SK-MEL-5 (cell line): Measurements from ENCODE around the gene PHYHD1. TPM values are rescaled to one million over a fixed set of nuclear protein-coding genes. Genes with fewer than 3 reads are reported as not detected.

Experiments used
- DNase-seq: peaks from one replicate; pipeline ENCODE4 v3.0.0-alpha.2; 2016; ENCODE audit warnings: low read depth, low spot score
- in situ Hi-C: cut with HindIII; loops from 2 replicates; pipeline ENCODE4 v1.10.0; 2016; ENCODE audit warnings: low sequenced_read_pairs, high pct_unique_total_duplicates, low pct_unique_long_range_greater_than_20kb
- polyA plus RNA-seq, 2 experiments: library from polyadenylated mRNA; depleted of rRNA; stranded (reverse); fragments of >200 nt; gene quantifications; 2 replicates each; pipeline ENCODE4 v1.2.3, GENCODE V29; 2015
- total RNA-seq: library from RNA; depleted of rRNA; stranded (reverse); fragments of >200 nt; shearing (Covaris generic); gene quantifications from 2 replicates; pipeline ENCODE4 v1.2.3, GENCODE V29; 2014; rRNA removed

The PHYHD1 gene
- total RNA-seq = 4.5 and 5.2 TPM in 2 replicates
- 3.0 and 14.1 TPM in 2 replicates for polyA plus RNA-seq (2015; cell fraction: cytosol; rRNA removed)
- polyA plus RNA-seq (2015; cell fraction: nucleus; rRNA removed) = 5.5 and 22.0 TPM in 2 replicates

DNA sequence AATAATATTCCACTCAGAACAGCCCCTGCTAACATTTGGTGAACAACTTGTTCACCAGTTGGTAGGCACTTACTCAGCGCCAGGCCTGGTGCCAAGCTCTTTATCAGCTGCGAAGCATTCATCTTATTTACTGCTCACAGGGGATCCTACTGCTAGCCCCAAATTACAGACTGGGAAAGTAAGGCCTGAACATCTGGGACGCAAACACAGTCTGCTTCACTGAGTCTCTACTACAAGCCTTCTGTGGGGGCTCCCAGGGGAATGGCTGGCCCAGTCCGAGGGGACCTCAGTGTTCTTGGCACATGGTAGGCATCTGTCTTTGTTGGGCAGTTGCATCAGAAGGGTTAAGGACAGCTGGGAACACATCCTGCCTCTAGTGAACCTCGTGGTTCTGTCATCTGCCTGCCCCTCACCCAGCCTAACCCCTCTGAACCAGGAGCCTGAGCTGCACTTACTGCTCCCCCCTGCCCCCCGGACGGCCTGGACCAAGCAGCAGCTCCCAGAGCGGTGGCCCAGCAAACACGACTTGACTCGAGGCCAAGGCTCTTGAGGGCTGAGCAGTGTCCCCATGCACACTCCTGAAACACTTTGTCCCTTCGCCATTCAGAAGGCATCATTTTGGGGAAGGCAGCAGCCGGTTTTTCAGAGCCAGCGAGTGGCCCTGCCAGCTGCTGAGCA lies at the start of gene PHYHD1:
Gene PHYHD1, plus strand, starts transcription at position 602 of the 678 bp plus-strand sequence. CDS start 1,342 bp downstream, outside the sequence.
- in situ Hi-C loops = no loop called here
- DNase-seq = peak; percentile 18

DNA sequence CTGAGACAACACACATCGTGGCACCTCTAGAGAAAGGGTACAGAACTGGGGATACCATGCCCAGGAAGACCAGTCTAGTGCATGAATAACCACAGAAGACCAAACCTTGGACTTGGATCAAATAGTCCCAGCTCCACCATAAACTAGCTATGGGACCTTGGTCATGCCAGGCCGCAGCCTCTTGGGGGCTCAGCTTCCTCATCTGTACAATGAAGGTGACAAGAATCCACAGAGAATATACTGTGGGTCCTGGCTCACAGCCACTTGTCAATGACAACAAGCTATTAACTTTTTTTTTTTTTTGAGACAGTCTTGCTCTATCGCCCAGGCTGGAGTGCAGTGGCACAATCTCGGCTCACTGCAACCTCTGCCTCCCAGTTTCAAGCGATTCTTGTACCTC lies 42.9 kb upstream of the PHYHD1 start:
- in situ Hi-C loops = no loop called here
- no peak for DNase-seq

DNA sequence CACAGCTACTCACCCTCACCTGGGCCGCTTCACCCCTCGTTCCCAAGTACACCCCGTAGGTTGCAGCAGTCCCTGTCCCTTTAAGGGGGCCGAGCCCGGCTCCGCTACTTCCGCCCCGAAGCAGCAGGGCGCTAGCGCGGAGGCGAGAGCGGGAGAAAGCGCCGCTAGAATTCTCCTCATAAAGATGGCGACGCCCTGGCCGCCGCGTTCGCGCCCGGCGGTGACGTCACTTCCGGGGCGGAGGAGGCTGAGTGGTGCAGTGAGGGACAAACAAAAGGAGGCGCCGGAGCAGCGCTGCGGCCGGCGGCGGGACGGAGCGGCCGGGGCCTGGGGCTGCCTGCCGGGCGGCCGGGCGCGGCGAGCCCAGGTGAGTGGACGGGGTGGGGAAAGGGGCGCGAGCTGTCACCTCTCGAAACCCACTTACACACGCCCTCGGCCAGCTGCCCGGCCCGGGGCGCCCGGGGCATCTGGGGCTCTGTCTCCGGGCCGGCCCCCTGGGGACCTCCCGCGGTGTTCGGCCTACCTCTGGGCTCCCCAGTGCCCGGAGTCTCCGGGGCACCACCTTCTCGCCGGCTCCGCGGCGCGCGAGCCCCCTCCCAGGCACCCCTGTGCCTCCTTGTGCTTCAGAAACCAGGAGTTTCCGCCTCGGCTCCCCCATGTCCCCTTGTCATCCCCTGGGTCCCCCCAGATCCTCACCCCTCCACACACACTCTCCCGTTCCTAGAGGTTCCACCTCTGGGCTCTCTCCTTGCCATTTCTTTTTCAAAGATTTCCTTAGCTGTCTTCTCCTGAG lies 38.7 kb upstream of the PHYHD1 start, which contains the start of the genes KYAT1 and LRRC8A:
Gene KYAT1, minus strand, starts transcription at position 67 of the 793 bp plus-strand sequence. CDS start 36,545 bp downstream, outside the sequence.
Gene LRRC8A, plus strand, starts transcription at position 250 of the 793 bp plus-strand sequence. CDS start 25,032 bp downstream, outside the sequence.
- in situ Hi-C loops = no loop called here
- DNase-seq = peak; percentile 96

DNA sequence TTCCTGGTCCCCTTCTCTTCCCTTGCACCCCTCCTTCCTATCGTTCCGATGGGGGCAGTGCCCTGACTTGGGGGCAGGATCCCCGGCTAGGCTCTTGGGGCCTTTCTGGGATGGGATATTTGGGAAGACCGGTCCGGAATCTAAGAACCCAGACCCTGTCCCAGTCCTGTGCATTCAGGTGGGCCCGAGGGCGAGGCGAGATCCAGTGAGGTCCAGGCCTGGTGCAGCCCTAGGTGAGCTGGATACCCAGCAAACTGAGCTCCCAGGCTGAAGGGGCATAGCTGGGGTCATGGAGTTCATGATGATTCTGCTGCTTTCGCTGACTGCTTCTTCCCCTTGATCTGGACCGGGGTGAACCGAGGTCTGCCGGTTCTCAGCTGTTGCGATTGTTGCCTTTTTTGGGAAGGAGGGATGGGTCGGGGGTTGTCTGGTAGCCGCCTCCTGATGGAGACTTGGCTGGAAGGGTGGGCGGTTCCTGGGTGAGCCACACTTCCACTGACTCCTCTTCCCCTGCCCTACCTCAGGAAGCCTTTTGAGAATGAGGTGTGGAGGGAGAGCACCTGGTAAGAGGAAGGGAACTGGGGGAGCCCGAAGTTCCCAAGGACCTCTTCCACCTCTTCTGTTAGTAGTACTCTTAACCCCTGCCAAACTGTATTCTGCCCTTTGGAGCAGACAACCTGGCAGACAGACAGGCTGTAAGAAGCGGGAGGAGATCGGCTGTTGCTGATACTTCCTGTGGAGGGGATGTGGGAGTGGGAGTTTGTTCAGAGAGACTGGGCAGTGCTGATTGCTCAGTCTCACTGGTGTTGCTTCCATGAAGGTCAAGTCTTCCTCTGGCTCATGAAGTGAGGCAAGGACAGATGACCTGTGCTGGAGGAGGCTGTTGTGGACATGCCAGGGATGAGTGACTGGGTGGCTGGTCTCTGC lies 37.8 kb upstream of the PHYHD1 start:
- in situ Hi-C loops = no loop called here
- DNase-seq = peak; percentile 5

DNA sequence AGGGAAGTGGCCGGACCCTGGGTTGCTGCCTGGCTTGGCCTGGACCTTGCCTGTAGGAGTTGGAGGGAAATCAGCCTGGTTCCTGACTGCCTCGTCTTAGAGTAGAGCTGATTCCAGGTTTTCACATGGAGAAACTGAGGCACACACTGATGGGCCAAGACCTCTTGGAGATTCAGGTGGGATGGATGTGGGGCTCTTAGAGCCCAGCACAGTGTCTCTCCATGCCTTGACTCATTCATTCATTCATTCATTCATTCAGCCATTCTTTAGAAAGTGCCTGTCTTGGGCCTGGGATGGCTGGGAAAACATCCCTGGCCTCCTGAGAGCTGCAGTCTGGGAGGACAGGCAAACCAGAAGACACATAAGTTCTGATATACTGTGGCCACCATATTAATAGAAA lies 36.6 kb upstream of the PHYHD1 start:
- no peak for DNase-seq
- in situ Hi-C loops = no loop called here

DNA sequence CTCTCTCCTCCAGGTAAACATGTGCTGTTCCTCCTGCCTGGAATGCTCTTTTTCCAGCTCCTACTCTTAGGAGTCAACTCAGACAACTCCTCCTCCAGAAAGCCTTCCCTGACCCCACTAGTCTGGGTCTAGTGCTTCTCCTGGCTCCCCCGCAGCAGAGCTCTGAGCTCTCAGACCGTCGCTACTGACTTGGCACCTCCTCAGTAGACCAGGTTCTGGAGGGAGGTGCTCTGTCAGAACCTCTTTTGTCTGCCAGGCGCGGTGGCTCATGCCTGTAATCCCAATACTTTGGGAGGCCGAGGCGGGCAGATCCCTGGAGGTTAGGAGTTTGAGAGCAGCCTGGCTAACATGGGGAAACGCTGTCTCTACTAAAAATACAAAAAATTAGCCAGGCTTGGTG lies 35.4 kb upstream of the PHYHD1 start:
- DNase-seq = no peak
- in situ Hi-C loops = no loop called here

DNA sequence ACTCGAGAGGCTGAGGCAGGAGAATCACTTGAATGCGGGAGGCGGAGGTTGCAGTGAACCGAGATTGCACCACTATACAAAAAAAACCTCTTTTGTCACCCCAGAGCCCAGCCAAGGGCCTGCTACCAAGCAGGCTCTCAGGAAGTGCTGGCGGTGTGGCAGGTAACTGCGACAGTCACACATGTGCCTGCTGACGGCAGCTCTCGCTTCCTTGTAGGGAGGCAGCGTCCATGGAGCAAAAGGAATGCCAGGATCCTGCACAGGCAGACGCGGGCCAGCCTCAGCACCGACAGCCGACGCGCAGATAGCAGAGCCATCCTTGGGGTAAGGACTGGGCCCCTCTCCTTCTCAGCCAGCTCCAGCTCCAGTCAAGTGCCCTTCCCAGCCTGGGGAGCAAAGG lies 35.0 kb upstream of the PHYHD1 start:
- no peak for DNase-seq
- in situ Hi-C loops = no loop called here

DNA sequence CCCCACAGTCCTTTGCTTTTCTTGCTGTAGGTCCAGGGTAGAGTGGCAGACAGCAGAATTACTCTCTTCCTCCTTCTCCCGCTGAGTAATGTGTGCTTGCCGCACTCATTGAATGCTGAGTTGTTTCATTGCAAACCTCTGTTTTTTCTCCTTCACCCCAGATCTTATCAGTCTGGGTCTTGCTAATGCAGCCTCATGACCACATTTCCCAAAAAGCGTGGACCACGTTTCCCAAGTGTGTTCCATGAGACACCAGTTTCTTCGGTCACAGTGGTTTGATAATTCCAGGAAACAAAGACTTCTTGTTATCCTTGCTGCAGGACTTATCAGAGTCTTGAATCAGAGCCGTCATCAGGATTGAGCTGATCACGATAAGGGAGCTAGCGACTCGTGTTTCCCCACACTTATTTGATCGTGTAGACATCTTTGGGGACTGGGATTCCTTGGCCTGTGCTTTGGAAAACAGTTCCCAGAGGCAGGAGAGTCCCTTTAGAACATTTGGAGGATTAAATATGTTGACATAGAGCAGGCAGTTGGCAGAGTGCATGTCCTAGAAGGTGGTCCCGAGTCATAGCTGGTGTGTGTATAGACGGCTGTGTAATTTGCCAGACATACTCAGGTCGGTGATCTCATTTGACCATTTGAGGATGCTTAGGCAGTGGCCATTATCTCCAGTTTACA lies 34.4 kb upstream of the PHYHD1 start:
- in situ Hi-C loops = no loop called here
- peak; percentile 85 for DNase-seq

DNA sequence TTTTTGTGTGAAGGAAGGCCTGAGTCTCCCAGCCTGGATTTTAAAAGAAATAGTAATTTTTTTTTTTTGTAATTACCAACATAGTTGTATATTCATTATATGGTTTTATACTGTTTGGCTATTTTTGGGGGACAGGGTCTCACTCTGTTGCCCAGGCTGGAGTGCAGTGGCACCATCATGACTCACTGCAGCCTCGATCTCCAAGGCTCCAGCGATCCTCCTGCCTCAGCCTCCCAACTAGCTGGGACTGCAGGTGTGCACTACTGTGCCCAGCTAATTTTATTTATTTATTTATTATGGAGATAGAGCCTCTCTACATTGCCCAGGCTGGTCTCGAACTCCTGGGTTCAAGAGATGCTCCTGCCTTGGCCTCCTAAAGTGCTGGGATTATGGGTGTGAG lies 33.7 kb upstream of the PHYHD1 start:
- in situ Hi-C loops = no loop called here
- no peak for DNase-seq

DNA sequence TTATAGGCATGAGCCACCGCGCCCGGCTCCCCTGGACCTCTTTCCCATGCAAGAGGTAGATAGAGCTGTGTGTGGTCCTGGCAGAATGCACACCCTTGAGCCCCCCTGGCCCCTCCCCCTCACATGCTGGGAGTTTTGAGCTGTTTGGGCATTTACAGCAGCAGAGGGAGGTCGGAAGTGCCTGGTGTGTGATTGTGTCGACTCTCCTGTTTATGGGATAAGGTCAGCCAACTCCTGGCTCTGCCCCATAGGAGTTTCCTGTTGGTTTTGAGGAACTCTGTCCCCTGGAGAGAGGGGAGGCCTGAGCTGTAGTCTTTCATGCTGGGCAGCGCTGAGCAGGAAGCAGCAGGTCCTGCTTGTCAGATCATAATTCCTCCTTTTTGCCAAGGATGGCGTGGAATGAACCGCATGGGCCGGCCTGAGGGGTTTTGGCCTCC lies 32.9 kb upstream of the PHYHD1 start:
- no peak for DNase-seq
- in situ Hi-C loops = no loop called here

DNA sequence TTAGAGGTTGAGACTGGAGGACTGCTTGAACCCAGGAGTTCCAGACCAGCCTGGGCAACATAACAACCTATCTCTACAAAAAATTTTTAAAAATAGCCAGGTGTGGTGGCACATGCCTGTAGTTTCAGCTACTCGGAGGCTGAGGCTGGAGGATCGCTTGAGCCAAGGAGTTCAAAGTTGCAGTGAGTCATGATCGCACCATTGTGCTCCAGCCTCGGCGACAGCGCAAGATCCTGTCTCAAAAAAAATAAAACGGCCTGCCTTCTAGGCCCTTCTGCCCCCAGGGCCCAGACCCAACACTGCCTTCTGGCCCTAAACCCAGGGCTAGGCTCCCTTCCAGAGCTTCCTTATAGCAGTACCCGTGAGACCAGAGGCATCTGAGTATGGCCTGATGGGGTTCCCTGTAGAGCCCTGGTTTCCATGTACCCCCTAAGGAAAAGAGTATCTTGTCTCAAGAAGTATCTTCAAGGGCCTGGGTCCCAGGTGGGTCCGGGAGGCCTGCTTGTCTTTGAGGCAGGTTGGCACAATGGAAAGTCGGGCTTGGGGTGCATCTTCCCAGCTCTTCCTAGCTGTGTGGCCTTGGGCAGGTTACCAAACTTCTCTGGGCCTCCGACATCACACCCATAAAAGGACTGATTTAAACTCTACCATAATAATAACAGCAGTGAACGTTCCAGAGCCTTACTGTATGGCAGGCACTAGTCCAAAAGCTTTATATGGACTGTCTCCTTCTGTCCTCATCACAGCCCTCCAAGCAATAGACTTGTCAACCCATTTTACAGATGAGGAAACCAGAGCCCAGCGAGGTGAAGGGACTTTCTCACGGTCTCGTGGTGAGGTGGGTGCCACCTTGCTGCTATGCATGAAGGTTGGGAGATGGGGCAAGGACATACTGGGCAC lies 29.2 kb upstream of the PHYHD1 start:
- in situ Hi-C loops = no loop called here

DNA sequence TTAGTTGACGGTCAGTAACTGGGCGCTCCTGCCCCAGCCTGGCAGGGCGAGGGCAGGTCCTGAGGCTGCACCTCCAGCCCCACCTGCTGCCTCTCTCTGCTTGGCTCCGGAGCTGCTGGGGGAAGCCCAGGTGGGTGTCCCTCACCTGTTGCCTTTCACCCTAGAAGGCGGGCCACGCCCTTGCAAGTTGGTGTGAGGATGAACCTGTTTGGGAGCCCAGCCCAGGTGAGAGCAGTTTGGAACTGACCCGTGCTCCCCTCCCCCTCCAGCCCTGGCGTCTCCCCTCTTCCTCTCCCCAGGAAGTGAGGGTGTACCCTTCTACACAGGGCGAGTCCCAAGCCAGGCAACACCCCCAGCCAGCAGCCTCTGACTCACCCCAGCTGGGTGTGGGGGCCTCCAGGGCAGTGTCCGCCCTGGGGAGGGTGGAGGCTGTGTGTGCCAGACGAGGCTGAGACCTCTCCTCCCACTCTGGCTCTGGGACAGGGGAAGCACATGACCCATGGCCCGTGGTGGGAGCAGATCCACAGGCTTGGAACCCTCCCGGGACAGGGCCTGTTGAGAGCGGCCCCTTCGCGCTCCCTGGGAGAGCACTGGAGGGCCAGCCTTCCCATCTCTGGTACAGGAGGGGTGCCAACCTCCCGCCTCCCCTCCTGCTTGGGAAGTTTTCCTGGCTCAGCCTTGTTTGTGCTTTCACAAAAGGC lies 28.4 kb upstream of the PHYHD1 start:
- in situ Hi-C loops = no loop called here
- DNase-seq = peak; percentile 60

More for the DNA sequence above, 29.2 kb upstream of the PHYHD1 start:
- no peak for DNase-seq

DNA sequence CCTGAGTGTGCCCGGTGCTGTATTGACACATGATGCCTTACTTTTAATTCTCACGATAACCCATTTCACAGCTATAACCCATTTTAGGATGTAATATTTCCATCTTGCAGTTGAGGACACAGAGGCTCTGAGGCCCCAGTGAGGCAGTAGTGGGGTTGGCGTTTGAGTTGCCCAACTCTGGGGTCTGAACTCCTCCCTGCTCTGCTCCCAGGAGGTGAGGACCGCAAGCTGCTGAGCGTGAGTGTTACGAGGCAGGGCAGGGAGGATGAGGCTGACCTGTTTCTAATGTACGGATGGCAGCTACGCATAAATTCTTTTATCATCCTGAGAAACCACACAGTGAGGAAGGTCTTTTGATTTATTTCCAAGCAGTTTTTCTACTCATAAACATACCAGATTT lies 27.4 kb upstream of the PHYHD1 start:
- DNase-seq = no peak
- in situ Hi-C loops = no loop called here

DNA sequence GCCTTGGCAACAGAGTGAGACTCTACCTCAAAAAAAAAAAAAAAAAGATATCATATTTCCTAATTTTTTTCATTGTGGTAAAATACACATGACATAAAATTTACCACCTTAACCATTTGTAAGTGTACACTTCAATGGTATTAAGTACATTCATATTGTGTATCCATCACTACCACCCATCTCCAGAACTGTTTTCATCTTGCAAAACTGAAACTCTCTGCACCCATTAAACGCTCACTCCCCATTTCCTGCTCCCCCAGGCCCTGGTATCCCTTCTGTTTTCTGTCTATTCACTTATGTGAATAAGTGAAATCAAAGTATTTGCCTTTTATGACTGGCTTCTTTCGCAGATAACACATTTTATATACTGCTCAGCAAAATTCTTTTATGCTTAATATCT lies 26.0 kb upstream of the PHYHD1 start:
- DNase-seq = no peak
- in situ Hi-C loops = no loop called here

DNA sequence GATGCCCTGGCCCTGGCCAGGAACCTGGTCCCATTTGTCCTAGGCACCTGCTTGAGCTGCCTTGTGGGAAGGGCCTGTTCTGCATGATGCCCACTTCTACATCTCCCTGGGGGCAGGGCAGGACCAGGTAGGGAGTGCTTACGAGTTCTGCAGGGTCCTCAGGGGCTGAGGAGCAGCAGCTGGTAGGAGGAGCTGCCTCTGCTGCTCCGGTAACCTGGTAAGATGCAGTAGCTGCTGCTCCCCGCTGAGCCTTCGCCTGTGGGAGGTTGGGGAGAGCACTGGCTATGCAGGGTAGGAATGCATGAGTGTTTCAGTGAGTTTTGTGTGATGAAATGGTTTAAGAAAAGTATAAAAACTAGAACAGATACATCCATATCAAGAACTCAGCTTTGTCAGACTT lies 25.2 kb upstream of the PHYHD1 start:
- in situ Hi-C loops = no loop called here

DNA sequence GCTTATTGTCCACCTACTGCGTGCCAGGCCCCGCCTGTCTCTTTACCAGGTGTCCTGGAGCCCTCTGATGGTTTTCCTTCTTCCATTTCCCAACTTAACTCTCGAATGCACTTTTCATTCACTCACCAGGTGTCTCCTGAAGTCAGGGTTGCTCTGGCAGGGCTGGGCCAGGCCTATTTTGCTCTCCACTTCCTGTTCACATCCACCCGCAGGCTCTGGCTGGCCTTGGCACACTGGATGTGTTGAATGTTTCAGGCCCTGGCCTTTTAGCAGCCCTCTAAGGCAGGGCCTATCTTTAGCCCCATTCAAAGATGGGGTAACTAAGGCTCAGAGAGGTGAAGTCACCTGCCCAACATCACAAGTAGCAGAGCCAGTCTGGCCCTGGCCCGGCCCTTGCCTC lies 22.4 kb upstream of the PHYHD1 start:
- in situ Hi-C loops = no loop called here
- DNase-seq = no peak

More for the DNA sequence above, 25.2 kb upstream of the PHYHD1 start:
- no peak for DNase-seq
